IMR-90 (cell line): Measurements from ENCODE around the gene IL1RAP. TPM values are rescaled to one million over a fixed set of nuclear protein-coding genes. Genes with fewer than 3 reads are reported as not detected.

Experiments used
- ATAC-seq: fragments of 200-7000 bp; cut with Tn5 transposase; 2 replicates; pipeline ENCODE4 v1.9.1; 2020; ENCODE audit warnings: low read depth, mild to moderate bottlenecking, moderate library complexity
- BruUV-seq: library from RNA; stranded (reverse); fragments of 400-500 nt; replicated peaks from 2 replicates; lab custom pipeline; 2021; lab: Mats Ljungman, UMichigan
- CTCF ChIA-PET: fragments of 300-600 bp; formaldehyde crosslinking; extraction: SDS; loops from one replicate; lab custom pipeline; 2021; ENCODE audit warnings: antibody characterized with exemption; lab: Yijun Ruan, JAX
- POLR2A ChIA-PET: fragments of 300-600 bp; sonication (Branson Sonifier 250); formaldehyde crosslinking; loops from one replicate; lab custom pipeline; 2022; ENCODE audit warnings: antibody characterized with exemption; ENCODE audit not compliant: unreplicated experiment; lab: Charles Lee
- DNase-seq: peaks from one replicate; pipeline ENCODE4 v3.0.0; 2013
- H2AFZ ChIP-seq: replicated peaks from 2 replicates; pipeline ENCODE3; 2013; ENCODE audit warnings: low read length, mild to moderate bottlenecking; ENCODE audit not compliant: poor library complexity
- H2AK5ac ChIP-seq: 2 replicates; pipeline ENCODE4 v1.6.1; 2013; ENCODE audit warnings: low read depth, low read length, inconsistent platforms
- H2AK9ac ChIP-seq: replicated peaks from 2 replicates; pipeline ENCODE3; 2013; ENCODE audit warnings: mild to moderate bottlenecking, low read depth, low read length, moderate library complexity; ENCODE audit not compliant: poor library complexity
- H2BK120ac ChIP-seq: 2 replicates; pipeline ENCODE4 v1.6.1; 2013; ENCODE audit warnings: low read depth, low read length, inconsistent platforms
- H2BK15ac ChIP-seq: 3 replicates; pipeline ENCODE4 v1.6.1; 2013; ENCODE audit warnings: low read depth, low read length, inconsistent platforms
- H2BK20ac ChIP-seq: 2 replicates; pipeline ENCODE4 v1.6.1; 2013; ENCODE audit warnings: low read depth, mild to moderate bottlenecking, inconsistent platforms, low read length, moderate library complexity
- H2BK5ac ChIP-seq: 2 replicates; pipeline ENCODE4 v1.6.1; 2013; ENCODE audit warnings: mild to moderate bottlenecking, low read depth, low read length, inconsistent platforms; ENCODE audit not compliant: poor library complexity, severe bottlenecking
- H3K14ac ChIP-seq: replicated peaks from 2 replicates; pipeline ENCODE4 v1.6.1; 2013; ENCODE audit warnings: low read depth, low read length, inconsistent platforms
- H3K18ac ChIP-seq: 2 replicates; pipeline ENCODE4 v1.6.1; 2013; ENCODE audit warnings: low read depth, low read length, control low read depth
- H3K23ac ChIP-seq: 2 replicates; pipeline ENCODE4 v1.6.1; 2013; ENCODE audit warnings: low read depth, low read length, inconsistent platforms
- H3K27ac ChIP-seq: 2 replicates; pipeline ENCODE4 v1.5.1; 2013; ENCODE audit warnings: mild to moderate bottlenecking, control low read depth, low read length; ENCODE audit not compliant: insufficient read depth
- H3K27me3 ChIP-seq: 2 replicates; pipeline ENCODE4 v1.6.1; 2013; ENCODE audit warnings: low read length; ENCODE audit not compliant: control insufficient read depth, insufficient read depth
- H3K36me3 ChIP-seq: 2 replicates; pipeline ENCODE4 v1.6.1; 2013; ENCODE audit warnings: low read length, mixed read lengths; ENCODE audit not compliant: control insufficient read depth, insufficient read depth
- H3K4ac ChIP-seq: 2 replicates; pipeline ENCODE4 v1.6.1; 2013; ENCODE audit warnings: low read depth, low read length, inconsistent platforms
- H3K4me1 ChIP-seq: 2 replicates; pipeline ENCODE4 v1.6.1; 2013; ENCODE audit warnings: low read length, mixed read lengths; ENCODE audit not compliant: control insufficient read depth, insufficient read depth
- H3K4me2 ChIP-seq: 2 replicates; pipeline ENCODE4 v1.6.1; 2013; ENCODE audit warnings: low read depth, mild to moderate bottlenecking, control low read depth, low read length, moderate library complexity
- H3K4me3 ChIP-seq: 2 replicates; pipeline ENCODE4 v1.5.1; 2013; ENCODE audit warnings: low read depth, mild to moderate bottlenecking, control low read depth, low read length, moderate library complexity; ENCODE audit not compliant: insufficient read depth
- H3K56ac ChIP-seq: 2 replicates; pipeline ENCODE4 v1.6.1; 2013; ENCODE audit warnings: low read length, inconsistent platforms; ENCODE audit not compliant: insufficient read depth; ENCODE audit errors: extremely low read depth
- H3K79me1 ChIP-seq, 2 experiments: 2 replicates each; pipeline ENCODE4 v1.6.1; 2013; ENCODE audit warnings: low read length in 2 of 2, inconsistent platforms in 1 of 2, low read depth in 1 of 2
- H3K9ac ChIP-seq: 2 replicates; pipeline ENCODE4 v1.6.1; 2013; ENCODE audit warnings: low read depth, low read length, control low read depth
- H3K9me1 ChIP-seq: 2 replicates; pipeline ENCODE4 v1.6.1; 2013; ENCODE audit warnings: low read length, inconsistent platforms; ENCODE audit not compliant: insufficient read depth
- H3K9me3 ChIP-seq: 2 replicates; pipeline ENCODE4 v1.6.1; 2013; ENCODE audit warnings: low read length; ENCODE audit not compliant: control insufficient read depth, insufficient read depth
- H4K20me1 ChIP-seq: 2 replicates; pipeline ENCODE4 v1.6.1; 2013; ENCODE audit warnings: low read length, inconsistent platforms; ENCODE audit not compliant: insufficient read depth
- H4K5ac ChIP-seq: 2 replicates; pipeline ENCODE4 v1.6.1; 2013; ENCODE audit warnings: mild to moderate bottlenecking, low read depth, low read length, control low read depth
- H4K8ac ChIP-seq, 2 experiments: 2 replicates each; pipeline ENCODE4 v1.6.1; 2013; ENCODE audit warnings: low read depth in 2 of 2, low read length in 2 of 2, control low read depth in 1 of 2, inconsistent platforms in 1 of 2
- H4K91ac ChIP-seq: 2 replicates; pipeline ENCODE4 v1.6.1; 2013; ENCODE audit warnings: low read depth, low read length, inconsistent platforms; ENCODE audit not compliant: insufficient read depth
- CEBPB ChIP-seq: IDR thresholded peaks from 2 replicates; pipeline ENCODE4 v1.6.1; 2012; ENCODE audit warnings: low read depth, low read length, improper control_type of control experiment
- CHD1 ChIP-seq: IDR thresholded peaks from 2 replicates; pipeline ENCODE4 v1.6.1; 2012; ENCODE audit warnings: low read depth, low read length, improper control_type of control experiment
- MAZ ChIP-seq: IDR thresholded peaks from 2 replicates; pipeline ENCODE4 v1.6.1; 2012; ENCODE audit warnings: low read depth, mild to moderate bottlenecking, low read length, improper control_type of control experiment, moderate library complexity, borderline replicate concordance
- MXI1 ChIP-seq: IDR thresholded peaks from 2 replicates; pipeline ENCODE4 v1.6.1; 2012; ENCODE audit warnings: low read depth, mild to moderate bottlenecking, low read length, moderate library complexity, borderline replicate concordance
- RAD21 ChIP-seq: IDR thresholded peaks from 2 replicates; pipeline ENCODE4 v1.6.1; 2012; ENCODE audit warnings: low read length, improper control_type of control experiment
- RCOR1 ChIP-seq: IDR thresholded peaks from 2 replicates; pipeline ENCODE4 v1.6.1; 2012; ENCODE audit warnings: mild to moderate bottlenecking, low read length, improper control_type of control experiment; ENCODE audit not compliant: insufficient replicate concordance
- RFX5 ChIP-seq: IDR thresholded peaks from 2 replicates; pipeline ENCODE4 v1.8.0; 2012; ENCODE audit warnings: low read depth, mild to moderate bottlenecking, low read length, moderate library complexity
- SMC3 ChIP-seq: fragments of 150-350 bp; IDR thresholded peaks from 2 replicates; pipeline ENCODE4 v1.6.1; 2016; ENCODE audit warnings: low read depth, mild to moderate bottlenecking, antibody characterized with exemption, low read length, moderate library complexity
- WGBS, 2 experiments: methylation state at CpG; one replicate each; pipeline versions ENCODE4 v1.1.5 to v1.1.7; 2013; ENCODE audit warnings: missing lambda C conversion rate in 2 of 2; ENCODE audit not compliant: insufficient read length in 1 of 2; ENCODE audit errors: extremely low coverage in 2 of 2; 5-methylcytosine and 5-hydroxymethylcytosine counted together
- dilution Hi-C: fragments of 300-500 bp; cut with HindIII; formaldehyde crosslinking; loops from one replicate; pipeline ENCODE4 v1.14.3; 2018; ENCODE audit warnings: low sequenced_read_pairs; ENCODE audit not compliant: unreplicated experiment
- in situ Hi-C: fragments of 300-500 bp; cut with MboI; formaldehyde crosslinking; loops from 3 replicates; pipeline ENCODE4 v1.14.3; 2019; ENCODE audit warnings: low sequenced_read_pairs, inconsistent platforms, mixed read lengths
- intact Hi-C: fragments of 100-400 bp; cut with micrococcal nuclease; formaldehyde crosslinking; loops from 2 replicates; pipeline ENCODE4 v1.10.0; 2022
- polyA plus RNA-seq, 3 experiments: library from polyadenylated mRNA; depleted of rRNA; stranded (reverse); fragments of >200 nt; gene quantifications; 2 replicates each; pipeline ENCODE4 v1.2.3, GENCODE V29; 2012; ENCODE audit warnings: low replicate concordance in 1 of 3
- total RNA-seq: library from RNA; depleted of rRNA; stranded (reverse); fragments of >200 nt; gene quantifications from 2 replicates; pipeline ENCODE4 v1.2.3, GENCODE V29; 2012
- TF ChIP-seq, protein P1 (sequence below): conservative IDR thresholded peaks from 2 replicates; pipeline ENCODE4 v1.5.1; 2012; ENCODE audit warnings: mild to moderate bottlenecking, low read depth, low read length, improper control_type of control experiment
- TF ChIP-seq, protein P2 (sequence below): fragments of 150-350 bp; IDR thresholded peaks from 2 replicates; pipeline ENCODE4 v1.6.1; 2017; ENCODE audit warnings: mild to moderate bottlenecking, antibody characterized with exemption, low read length, low read depth
- TF ChIP-seq, protein P3 (sequence below): fragments of 150-350 bp; IDR thresholded peaks from 2 replicates; pipeline ENCODE4 v1.6.1; 2016; ENCODE audit warnings: low read depth, mild to moderate bottlenecking, low read length, moderate library complexity, borderline replicate concordance

IL1RAP gene
- total and polyA plus RNA-seq, 2 of the 4 experiments (the other 2 are of a cell fraction), result 8.3 to 11.3 TPM

DNA sequence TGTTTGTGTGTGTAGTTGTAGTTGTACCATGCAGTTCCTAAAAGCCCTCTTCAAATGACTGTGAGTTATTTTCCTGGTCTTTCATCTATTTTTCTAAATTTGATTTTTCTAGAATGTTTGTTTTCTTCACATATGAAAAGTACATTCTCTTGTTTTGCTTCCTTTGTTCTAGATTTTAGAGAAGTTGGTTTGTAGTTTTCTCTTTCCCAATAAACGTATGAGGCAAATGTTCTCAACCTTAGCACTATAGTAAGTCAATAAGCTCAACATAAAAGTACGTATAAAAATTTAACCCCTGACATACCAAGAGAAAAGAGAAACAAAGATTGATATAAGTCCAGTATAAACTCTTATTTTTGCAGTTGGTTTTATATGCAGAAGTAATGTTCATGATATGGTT is 74.7 kb downstream of the IL1RAP start:
- Histone ChIP-seq H3K18ac (no peak overlapping the region), H3K4me2 (no peak overlapping the region), H4K91ac (no peak overlapping the region), H3K27ac (no peak overlapping the region), H2BK5ac (no peak overlapping the region), H4K20me1 (no peaks in the 10 kb centered on the region), H3K4me1 (peaks cover 14% of the 10 kb centered on the region), H3K4me3 (no peak overlapping the region), H3K23ac (no peak overlapping the region), H2AK9ac (no peak overlapping the region), H2AK5ac (no peak overlapping the region; the same call in 1 of the 2 replicates), H4K8ac (no peak overlapping the region), H3K9ac (no peak overlapping the region), H3K9me3 (no peaks in the 10 kb centered on the region), H4K5ac (no peak overlapping the region), H2BK20ac (no peak overlapping the region), H3K14ac (no peak overlapping the region), H2BK15ac (no peak overlapping the region), H3K56ac (no peak overlapping the region), H3K27me3 (no peaks in the 10 kb centered on the region), H2AFZ (no peak overlapping the region), H3K36me3 (no peaks in the 10 kb centered on the region), H3K4ac (no peak overlapping the region), H3K9me1 (peaks cover 8% of the 10 kb centered on the region), H2BK120ac (no peak overlapping the region), H3K79me1 (peaks cover 5 to 9% of the 10 kb centered on the region in 2 experiments; a peak in 3 of 4 replicates)
- intact Hi-C loops, result no loop called here
- dilution Hi-C loops, result no loop called here
- TF ChIP-seq MXI1 (no peak), SMC3 (no peak), RFX5 (no peak), CHD1 (no peak), CEBPB (no peak), RCOR1 (no peak), RAD21 (no peak), MAZ (no peak)
- TF ChIP-seq, protein P1, sequence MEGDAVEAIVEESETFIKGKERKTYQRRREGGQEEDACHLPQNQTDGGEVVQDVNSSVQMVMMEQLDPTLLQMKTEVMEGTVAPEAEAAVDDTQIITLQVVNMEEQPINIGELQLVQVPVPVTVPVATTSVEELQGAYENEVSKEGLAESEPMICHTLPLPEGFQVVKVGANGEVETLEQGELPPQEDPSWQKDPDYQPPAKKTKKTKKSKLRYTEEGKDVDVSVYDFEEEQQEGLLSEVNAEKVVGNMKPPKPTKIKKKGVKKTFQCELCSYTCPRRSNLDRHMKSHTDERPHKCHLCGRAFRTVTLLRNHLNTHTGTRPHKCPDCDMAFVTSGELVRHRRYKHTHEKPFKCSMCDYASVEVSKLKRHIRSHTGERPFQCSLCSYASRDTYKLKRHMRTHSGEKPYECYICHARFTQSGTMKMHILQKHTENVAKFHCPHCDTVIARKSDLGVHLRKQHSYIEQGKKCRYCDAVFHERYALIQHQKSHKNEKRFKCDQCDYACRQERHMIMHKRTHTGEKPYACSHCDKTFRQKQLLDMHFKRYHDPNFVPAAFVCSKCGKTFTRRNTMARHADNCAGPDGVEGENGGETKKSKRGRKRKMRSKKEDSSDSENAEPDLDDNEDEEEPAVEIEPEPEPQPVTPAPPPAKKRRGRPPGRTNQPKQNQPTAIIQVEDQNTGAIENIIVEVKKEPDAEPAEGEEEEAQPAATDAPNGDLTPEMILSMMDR, result no peak
- TF ChIP-seq, protein P2, sequence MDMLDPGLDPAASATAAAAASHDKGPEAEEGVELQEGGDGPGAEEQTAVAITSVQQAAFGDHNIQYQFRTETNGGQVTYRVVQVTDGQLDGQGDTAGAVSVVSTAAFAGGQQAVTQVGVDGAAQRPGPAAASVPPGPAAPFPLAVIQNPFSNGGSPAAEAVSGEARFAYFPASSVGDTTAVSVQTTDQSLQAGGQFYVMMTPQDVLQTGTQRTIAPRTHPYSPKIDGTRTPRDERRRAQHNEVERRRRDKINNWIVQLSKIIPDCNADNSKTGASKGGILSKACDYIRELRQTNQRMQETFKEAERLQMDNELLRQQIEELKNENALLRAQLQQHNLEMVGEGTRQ, result no peak
- TF ChIP-seq, protein P3, sequence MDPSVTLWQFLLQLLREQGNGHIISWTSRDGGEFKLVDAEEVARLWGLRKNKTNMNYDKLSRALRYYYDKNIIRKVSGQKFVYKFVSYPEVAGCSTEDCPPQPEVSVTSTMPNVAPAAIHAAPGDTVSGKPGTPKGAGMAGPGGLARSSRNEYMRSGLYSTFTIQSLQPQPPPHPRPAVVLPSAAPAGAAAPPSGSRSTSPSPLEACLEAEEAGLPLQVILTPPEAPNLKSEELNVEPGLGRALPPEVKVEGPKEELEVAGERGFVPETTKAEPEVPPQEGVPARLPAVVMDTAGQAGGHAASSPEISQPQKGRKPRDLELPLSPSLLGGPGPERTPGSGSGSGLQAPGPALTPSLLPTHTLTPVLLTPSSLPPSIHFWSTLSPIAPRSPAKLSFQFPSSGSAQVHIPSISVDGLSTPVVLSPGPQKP, result no peak
- CTCF ChIA-PET, result no interaction called here
- POLR2A ChIA-PET, result no interaction called here
- in situ Hi-C loops, result no loop called here
- no CpG with 5 or more reads among the region's 2 CpGs for WGBS, 2 experiments
- BruUV-seq, result no TSS peak
- ATAC-seq (no peak), DNase-seq (no peak)
